Measurements from ENCODE around the gene PDZD2.
"Not testable (repeated sequence)": the region's sequence is repeated elsewhere in the genome, so short reads cannot be mapped to it uniquely, and the experiment has no call there.

PDZD2 gene

DNA sequence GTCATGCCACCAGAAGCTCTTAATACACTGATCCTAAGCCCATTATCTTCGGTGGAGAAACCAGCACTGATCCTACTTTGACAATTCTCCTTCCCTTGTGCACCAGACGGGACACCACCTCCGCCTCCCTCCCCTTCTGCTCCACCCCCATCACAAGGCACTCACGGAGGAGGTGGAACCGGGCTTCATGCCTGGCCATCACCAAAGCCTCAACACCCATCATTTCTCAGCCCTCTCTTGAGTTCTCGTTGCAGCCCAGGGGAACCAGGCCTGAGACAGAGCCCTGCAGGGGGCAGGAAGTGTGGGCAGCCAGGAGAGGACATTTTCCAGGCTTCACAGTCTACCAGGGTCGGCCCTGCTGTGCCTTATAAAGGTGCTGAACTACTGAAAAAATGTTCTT lies 374.7 kb downstream of the PDZD2 start:
- no peak for DNase-seq (ENCODE audit: low read depth in 2 of 2)

DNA sequence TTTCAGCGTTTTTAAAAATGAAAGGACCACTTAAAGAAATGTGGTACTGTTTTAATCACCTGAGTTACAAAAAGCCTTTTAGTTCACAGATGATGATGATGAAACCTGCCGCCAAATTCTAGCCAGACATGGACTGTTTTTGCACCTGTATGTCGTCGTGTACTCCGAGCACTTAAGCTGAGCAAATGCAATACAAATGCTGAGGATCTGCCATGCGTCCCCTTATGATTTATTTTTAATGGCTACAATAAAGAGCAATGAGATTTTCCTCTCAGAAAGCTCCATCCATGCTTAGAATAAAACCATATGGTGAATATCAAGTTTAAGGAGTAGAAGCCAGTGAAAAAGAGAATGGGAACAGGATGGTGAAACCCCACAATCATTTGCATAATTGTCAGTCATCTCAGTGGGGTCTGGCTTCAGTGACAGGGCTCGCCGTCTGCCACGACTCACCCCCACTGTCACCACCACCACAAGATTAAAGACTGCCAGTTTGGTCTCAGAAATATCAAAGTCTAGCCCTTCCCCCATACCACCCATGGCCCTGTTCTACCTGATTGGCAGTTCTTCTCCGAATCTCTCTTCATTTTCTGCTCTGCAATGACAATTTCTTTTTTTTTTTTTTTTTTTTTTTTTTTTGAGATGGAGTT lies 375.3 kb downstream of the PDZD2 start:
- no peak for DNase-seq (ENCODE audit: low read depth in 2 of 2)

DNA sequence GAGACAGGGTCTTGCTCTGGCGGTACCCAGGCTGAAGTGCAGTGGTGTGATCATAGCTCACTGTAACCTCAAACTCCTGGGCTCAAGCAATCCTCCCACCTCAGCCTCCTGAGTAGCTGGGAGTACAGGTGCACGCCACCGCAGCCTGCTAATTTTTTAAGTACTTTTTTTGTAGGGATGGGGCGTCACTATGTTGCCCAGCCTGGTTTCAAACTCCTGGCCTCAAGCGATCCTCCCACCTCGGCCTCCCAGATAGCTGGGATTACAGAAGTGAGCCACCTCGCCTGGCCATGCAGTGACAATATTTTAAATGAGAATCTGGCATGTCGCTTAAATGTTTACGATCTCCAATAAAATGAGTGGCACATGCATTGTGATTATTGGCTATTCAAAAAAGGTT lies 376.3 kb downstream of the PDZD2 start:
- not testable (repeated sequence) for DNase-seq (ENCODE audit: low read depth in 2 of 2)

DNA sequence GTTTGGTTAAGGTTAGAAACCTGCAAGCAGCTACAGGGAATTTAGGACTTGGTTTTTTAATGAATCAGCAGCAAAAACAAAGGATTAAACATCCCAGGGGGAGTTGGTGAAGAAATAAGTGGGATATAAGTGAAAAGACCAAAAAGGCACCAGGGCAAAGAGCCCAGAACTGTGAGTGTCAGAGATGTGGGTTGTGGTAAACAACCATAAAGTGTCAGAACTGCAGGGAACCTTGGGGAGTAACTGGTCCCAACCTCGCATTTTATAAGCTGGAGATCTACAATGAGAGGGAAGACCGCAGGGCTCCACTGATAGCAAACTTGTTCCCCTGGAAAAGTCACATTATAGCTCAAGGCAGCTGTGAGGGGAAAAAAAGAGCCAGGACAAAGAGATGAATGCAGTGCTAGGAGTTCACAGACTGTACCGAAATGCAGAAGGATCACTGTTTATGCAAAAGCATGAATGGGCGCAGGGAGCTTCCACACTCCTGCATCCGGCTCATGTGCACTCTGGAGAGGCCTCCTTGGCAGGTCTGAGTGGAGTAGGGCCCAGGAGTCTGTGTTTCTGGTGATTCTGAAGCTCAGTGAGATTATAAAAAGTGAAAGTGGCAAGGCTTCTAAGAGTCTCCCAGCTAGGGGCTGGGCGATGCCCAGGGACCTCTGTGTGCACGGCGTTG lies 378.9 kb downstream of the PDZD2 start:
- no peak for DNase-seq (ENCODE audit: low read depth in 2 of 2)

DNA sequence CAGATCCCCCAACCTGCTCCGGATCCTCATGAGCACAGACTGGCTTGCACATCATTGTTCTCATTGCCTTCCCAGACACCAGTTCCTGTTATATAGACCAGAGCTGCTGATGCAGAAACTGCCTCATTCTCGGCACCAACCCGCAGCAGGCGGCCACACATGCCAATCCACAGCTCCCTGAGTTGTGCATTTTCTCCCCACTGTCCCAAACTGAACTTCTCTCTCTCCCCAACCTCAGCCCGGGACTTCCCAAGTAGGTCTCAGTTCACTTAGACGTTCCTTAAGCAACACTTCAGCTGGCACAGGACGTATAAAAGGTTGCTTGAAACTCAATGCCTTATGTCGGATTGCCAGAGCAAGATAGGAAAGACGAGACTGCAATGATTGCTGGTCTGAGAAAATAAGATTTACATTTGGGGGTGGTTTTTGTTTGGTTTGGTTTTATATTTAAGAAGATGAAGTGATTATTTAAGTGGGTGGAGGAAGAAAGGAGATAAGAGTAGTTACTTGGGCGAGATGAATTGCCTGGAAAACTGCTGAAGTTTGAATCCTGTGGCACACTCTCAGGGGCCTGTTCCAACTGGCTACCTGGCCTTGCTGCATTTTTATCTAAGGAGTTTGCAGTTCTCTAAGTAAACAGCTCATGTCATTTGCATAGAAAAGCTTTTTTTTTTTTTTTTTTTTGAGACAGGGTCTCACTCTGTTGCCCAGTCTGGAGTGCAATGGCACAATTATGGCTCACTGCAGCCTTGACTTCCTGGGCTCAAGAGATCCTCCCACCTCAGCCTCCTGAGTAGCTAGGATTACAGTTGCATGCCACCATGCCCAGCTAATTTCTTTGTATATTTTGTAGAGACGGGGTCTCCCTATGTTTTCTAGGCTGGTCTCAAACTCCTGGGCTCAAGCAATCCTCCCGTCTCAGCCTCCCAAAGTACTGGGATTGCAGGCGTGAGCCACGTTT lies 379.8 kb downstream of the PDZD2 start:
- no peak for DNase-seq (ENCODE audit: low read depth in 2 of 2)

DNA sequence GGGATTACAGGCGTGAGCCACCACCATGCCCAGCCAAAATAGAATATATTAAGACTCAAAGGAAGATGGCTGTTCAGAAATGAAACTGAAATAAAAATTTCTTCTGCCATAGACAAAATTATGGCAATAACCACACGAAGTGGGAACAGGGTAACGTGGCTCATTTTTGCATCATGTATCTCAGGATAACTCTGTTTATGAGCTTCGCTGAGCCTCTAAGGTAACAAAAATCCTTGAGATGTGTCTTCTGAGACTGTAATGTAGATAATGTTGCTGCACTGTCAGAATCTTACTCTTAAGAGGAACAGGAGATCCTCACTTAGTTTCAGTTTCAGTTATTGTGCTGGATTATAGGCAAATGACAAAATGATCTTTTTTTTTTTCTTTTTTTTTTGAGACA lies 381.3 kb downstream of the PDZD2 start:
- DNase-seq (ENCODE audit: low read depth in 2 of 2) = no peak

DNA sequence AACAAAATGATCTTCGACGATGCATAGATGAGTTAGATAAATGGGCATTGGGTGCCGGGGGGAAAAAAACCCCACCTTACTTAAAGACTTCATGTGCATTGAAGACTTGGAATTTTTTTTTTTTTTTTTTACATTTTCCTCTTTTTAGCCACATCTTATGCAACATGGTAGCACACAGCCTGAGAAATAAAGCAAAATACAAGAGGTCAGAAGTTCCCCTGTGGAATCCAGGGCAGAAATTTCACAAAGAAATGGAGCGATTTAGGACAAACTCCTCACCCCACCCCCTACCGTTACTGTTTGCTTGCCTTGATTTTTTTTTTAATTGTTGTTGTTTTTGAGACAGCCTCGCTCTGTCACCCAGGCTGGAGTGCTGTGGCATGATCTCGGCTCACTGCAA lies 382.0 kb downstream of the PDZD2 start:
- no peak for DNase-seq (ENCODE audit: low read depth in 2 of 2)

DNA sequence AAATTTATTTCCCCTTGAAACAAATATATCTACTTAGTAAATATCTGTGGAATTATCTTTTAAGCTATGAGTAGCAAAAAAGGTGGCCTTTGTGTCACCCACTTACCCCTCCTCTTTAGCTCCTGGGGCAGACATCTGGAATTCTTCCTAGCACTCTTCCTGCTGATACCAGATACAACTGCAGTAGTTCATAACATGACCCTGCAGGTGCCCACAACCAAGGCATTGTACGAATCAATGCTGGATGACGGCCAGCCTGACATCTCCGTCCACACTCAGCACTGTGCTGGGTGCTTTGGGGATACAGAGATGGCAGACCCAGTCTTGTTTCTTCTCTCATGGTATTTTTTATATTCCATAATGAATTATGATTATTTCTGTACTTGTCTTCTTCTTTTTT lies 382.8 kb downstream of the PDZD2 start:
- no peak for DNase-seq (ENCODE audit: low read depth in 2 of 2)

DNA sequence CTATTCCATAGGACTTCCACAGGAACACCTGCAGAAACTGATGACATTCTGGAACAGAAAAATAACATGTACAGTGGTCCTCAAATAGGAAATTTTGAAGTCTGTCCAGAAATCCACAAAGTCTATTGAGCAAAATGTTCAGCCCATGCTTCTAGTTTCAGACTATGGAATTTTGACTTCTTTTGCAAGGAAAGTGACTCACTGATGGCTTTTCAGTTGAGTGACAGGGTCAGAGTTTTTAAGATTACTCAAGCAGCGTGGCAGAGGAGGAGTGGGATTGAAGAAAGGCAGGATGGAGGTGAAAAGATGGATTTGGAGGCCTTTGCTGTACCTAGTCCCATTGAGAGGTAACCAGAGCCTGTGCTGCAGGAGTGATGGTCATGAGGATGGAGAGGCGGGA lies 383.7 kb downstream of the PDZD2 start:
- no peak for DNase-seq (ENCODE audit: low read depth in 2 of 2)

DNA sequence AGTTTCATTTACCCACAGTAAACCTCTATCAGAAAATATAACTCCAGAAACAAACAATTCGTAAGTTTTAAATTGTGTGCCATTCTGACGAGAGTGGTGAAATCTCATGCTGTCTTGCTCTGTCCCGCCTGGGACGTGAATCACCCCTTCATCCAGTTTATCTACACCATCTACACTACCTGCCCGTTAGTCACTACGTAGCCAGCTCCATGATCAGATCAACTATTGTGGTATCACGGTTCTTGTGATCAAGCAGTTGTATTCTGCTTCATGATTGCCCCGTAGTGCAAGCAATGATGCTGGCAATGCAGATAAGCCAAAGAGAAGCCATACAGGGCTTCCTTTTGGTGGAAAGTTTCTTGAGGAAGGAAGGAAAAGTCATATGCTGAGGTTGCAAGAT lies 384.9 kb downstream of the PDZD2 start:
- DNase-seq (ENCODE audit: low read depth in 2 of 2) = no peak

DNA sequence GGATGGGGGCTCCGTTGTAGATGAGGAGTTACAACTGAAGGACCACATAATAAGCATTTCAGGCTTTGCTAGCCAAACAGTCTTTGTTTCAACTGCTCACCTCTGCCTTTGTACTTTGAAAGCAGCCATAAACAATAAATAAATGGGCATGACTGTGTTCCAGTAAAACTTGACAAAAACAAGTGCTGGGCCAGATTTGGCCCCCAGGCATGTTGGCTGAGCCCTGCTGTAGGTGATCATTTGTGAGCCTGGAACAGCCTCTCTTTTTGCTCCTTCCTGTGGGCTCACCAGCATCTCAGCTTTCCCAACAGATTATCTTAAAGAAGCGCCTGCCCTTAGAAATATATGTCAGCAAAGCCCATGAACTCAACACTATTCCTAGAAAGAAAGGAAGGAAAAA lies 385.8 kb downstream of the PDZD2 start:
- no peak for DNase-seq (ENCODE audit: low read depth in 2 of 2)

DNA sequence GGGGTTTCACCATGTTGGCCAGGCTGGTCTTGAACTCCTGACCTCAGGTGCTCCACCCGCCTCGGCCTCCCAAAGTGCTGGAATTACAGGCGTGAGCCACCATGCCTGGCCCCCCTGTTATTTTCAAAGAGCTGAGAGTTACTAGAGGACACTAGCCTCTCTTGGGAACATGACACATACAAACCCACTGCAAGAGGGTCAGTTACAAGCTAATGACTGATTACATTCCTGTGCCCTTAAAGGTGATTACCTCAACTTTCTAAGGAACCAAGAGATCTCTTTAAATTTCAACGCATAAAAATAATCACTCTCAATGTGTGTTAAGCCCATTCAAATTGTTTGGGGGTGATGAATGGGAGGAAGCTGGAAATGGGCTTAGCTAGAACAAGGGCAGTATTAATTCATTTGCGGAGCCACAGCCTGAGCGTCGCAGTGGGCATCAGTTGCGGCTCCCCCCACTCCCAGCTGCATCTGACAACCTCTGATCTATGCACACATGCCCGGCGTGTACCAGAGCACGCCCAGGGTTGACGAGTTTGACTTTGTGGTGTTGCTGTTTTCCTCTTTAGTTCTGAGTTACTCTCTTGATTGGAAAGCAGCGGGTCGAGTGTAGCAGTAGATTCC lies 388.3 kb downstream of the PDZD2 start:
- no peak for DNase-seq (ENCODE audit: low read depth in 2 of 2)

DNA sequence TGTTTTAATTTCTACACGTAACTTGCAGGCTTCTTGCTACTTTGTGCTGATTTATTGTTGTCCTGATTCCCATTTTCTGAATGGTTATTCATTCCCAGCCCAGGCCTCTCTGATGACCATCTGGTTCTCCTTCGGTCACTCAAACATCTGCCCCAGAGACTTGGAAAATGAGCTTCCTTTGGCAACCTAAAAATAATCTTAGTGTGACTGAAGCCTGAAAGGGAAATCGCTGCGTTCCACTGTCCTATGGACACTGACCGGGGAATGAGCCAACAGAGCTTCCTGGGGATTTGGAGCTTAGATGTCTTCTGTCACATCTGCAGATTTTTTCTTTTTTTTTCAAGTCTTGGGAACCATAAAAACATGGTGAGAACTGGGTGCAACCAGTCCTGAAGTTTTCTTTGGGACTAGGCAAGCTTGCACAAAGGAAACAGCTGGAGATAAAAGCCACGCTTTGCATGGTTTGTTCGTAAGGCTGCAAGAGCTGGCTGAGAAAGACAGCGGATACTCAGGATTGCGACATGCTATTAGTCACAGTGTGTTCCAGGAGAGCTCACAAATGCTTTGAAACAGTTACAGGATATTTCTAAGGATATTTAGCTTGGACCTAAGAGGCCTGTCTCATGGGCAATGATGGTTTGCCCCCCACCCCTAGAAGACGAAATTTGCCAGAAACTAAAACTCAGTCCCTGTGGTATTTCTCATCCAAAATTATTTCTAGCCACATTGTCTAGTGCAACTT lies 389.0 kb downstream of the PDZD2 start:
- no peak for DNase-seq (ENCODE audit: low read depth in 2 of 2)

DNA sequence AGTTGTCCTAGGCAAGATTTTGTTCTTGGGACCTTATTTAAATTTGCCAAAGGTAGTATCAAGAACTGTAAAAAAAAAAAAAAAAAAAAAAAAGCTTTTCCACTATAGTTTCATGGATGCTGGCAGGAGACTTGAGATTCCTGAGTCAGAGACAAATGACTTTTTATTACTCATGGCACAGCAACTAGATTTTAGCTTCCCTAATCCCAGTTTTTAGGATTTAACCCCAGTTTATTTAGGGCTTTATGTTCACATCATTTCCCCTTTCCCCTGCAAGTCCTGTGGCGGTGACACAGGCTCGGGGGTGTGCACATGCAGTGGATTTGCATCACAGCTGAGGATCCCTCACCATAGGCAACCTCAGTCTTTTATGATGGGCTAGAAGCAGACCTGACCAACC lies 390.3 kb downstream of the PDZD2 start:
- DNase-seq (ENCODE audit: low read depth in 2 of 2) = no peak

DNA sequence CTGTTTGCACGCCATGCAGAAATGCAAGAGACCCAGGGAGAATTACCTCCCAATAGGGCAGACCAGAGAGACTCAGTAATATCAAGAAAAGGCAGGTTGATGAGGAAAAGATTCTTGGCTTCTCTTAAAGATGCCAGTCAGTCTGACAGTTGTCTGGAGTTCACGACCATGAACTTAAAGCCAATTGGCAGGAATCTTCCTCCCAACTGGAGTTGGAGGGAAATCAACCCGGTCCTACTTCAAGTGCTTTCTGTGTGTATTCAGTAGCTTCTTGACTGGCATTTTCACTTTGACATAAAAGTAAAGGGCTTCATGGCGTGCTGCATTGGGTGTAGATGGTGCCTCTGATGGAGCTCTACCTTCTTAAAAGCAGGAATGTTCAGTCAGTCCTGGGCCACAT lies 390.9 kb downstream of the PDZD2 start:
- DNase-seq (ENCODE audit: low read depth in 2 of 2) = no peak

DNA sequence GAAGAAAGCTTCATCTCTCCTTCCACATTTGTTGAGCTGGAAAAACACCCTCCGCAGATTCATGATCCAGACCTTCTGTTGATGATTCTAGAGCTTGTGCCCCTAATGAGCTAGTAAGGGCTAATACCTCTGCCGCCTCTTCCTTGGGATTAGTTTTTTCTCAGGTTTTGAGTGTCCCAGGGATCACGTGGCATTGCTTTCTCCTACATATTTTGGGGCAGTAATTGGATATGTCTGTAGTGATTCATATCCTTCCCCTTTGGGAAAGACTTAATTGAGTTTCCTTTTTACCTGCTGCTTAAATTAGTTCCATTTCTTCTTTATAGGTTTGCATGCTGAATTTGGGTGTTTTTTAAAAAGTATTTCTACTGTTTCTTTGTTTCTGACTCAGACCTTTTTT lies 391.3 kb downstream of the PDZD2 start:
- no peak for DNase-seq (ENCODE audit: low read depth in 2 of 2)

DNA sequence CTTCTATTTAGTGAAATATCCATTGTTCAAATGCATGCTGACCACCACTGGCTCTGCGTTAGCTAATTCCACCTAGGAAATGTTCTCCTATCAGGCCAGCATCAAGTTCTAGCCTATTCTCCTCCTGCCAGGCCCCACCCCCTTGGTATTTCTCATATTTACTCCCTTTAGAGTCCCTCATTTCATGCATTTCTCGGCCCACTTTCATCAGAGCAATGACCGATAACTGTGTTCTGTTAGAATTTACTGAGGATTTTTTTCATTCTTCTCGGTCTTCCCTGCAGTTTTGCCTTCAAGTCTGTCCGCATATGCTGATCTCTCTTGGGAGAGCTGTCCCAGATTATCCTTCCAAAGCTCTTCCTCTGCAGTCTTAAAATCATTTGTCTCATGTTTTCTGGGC lies 391.8 kb downstream of the PDZD2 start:
- DNase-seq (ENCODE audit: low read depth in 2 of 2) = no peak

DNA sequence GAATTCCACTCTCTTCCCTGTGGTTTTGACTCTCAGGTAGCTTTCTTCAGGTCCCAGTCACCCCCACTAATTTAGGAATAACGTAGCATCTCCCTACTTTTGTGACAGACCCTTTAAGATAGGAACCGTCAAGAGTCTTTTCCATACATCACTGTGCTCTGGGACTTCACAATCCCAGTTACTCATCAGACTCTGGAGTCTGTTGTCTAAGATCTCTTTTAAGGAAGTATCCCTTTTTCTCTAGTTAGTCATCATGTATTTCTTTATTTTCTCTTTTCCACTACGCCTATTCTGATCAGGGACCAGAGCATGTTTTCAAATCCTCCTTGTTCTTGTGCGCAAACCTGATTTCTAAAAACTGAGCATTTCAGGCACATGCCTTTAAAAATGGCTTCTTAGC lies 392.2 kb downstream of the PDZD2 start:
- DNase-seq (ENCODE audit: low read depth in 2 of 2) = no peak

DNA sequence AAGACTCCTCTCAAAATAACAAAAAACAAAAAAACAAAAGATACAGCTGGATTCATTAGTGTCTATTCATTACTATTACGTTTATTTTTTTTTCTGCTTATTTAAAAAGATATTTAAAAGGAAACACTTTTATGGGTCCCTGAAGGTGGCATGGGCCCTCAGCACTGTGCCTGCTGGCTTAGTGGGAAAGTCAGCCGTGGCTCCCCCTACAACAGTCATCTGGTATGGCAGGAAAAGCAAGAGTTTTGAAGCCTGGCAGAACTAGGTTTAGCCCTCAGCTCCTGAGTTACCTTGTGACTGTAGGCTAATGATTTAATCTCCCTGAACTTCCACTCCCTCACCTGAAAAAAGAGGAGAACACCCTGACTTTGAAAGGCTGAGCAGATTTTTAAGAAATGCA lies 399.6 kb downstream of the PDZD2 start:
- DNase-seq (ENCODE audit: low read depth in 2 of 2) = no peak

DNA sequence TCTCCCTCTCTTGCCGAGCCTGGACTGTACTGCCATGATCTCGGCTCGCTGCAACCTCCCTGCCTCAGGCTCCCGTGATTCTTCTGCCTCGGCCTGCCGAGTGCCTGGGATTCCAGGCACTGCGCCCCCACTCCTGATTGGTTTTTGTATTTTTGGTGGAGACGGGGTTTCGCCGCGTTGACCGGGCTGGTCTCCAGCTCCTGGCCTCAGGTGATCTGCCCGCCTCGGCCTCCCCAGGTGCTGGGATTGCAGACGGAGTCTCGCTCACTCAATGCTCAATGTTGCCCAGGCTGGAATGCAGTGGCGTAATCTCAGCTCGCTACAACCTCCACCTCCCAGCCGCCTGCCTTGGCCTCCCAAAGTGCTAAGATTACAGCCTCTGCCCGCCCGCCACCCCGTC lies 400.2 kb downstream of the PDZD2 start:
- DNase-seq (ENCODE audit: low read depth in 2 of 2) = not testable (repeated sequence)

DNA sequence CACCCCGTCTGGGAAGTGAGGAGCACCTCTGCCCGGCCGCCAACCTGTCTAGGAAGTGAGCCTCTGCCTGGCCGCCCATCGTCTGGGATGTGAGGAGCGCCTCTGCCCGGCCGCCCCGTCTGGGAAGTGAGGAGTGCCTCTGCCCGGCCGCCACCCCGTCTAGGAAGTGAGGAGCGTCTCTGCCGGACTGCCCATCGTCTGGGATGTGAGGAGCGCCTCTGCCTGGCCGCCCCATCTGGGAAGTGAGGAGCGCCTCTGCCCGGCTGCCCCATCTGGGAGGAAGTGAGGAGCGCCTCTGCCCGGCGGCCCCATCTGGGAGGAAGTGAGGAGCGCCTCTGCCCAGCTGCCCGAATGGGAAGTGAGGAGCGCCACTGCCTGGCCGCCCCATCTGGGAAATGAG lies 400.7 kb downstream of the PDZD2 start:
- DNase-seq (ENCODE audit: low read depth in 2 of 2) = not testable (repeated sequence)
